ENCODE data around the gene CDH20. TPM values are rescaled to one million over a fixed set of nuclear protein-coding genes. Genes with fewer than 3 reads are reported as not detected.

Gene CDH20
- total RNA-seq, 6 experiments from 2014 or later: not detected

DNA sequence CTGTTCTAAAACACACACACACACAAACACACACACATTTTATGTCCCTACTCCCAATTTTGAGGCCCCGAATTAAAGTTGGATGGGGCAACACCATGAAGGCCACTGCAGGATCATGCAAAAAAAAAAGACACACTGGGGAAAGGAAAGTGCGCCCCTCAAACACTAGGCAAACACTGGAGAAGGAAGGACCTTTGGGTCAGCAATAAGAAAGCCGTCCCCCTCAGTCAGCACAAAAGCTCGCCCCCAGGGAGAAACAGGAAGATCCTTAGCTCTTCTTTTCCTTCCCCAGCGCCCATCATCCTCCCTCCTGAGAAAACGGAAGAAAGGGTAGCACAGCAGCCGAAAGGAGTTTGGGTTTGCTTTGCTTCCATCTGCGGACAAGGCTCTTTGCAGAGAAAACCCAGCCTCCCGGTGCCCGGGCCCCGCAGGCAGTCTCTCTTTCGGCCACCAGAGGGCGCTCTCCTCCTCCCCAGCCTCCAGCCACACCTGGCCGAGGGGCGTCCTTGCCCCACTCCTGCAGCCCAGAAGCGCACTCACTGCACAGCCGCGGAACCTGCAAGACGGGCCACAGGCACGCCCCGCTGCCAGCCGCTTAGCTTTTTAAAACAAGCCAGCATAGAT is 248.5 kb downstream of the CDH20 start:
- WGBS (ENCODE audit: insufficient coverage, low coverage, low lambda C conversion rate, missing lambda C conversion rate): 4% methylated on average over 13 of the region's 22 CpGs
- ATAC-seq: peak; percentile 98 to 100 (median 99)
- H3K4me1 ChIP-seq: peaks cover 0 to 8% (median 2%) of the 10 kb centered on the region in 4 donors
- no peak for TF ChIP-seq POLR2A (IDR thresholded peaks at IDR 0.05)
- TF ChIP-seq, protein P1, sequence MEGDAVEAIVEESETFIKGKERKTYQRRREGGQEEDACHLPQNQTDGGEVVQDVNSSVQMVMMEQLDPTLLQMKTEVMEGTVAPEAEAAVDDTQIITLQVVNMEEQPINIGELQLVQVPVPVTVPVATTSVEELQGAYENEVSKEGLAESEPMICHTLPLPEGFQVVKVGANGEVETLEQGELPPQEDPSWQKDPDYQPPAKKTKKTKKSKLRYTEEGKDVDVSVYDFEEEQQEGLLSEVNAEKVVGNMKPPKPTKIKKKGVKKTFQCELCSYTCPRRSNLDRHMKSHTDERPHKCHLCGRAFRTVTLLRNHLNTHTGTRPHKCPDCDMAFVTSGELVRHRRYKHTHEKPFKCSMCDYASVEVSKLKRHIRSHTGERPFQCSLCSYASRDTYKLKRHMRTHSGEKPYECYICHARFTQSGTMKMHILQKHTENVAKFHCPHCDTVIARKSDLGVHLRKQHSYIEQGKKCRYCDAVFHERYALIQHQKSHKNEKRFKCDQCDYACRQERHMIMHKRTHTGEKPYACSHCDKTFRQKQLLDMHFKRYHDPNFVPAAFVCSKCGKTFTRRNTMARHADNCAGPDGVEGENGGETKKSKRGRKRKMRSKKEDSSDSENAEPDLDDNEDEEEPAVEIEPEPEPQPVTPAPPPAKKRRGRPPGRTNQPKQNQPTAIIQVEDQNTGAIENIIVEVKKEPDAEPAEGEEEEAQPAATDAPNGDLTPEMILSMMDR (IDR thresholded peaks at IDR 0.05): peak; percentile 92 to 100 (median 98)
- H3K4me3 ChIP-seq: peak overlapping the region; percentile 18 to 44 (median 39)
- no peak overlapping the region for H3K27ac ChIP-seq
- no peaks in the 10 kb centered on the region for H3K27me3 ChIP-seq
- no peaks in the 10 kb centered on the region for H3K9me3 ChIP-seq
- H3K36me3 ChIP-seq: no peaks in the 10 kb centered on the region
- DNase-seq: peak; percentile 71 to 81 (median 80)
- intact Hi-C loops (cut with DNase I): no loop called here

DNA sequence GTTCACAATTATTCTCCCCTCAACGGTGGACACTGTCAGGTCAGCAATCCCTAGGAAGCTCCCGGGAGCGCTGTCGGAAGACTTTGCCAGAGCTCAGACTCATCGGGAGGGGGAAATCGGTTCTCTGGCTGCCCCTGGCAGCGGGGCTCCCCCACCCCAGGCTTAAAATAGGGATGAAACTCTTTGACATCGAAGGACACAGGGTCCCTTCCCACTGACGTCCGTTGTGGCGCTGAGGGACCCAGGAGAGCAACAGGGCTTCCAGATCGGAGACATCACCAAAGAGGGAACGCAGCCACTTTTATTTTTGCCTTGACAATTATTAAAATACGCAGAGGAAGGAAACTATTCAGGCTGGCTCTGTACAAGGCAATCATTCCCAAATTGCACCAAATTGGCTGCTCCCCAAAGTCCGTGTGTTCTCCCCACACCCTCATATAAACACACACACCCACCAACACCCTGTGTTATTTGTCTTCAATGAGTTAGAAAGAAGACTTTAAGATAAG is 249.0 kb downstream of the CDH20 start:
- Histone ChIP-seq H3K27ac (no peak overlapping the region), H3K4me3 (peak overlapping the region; percentile 18 to 44 (median 39)), H3K27me3 (no peaks in the 10 kb centered on the region), H3K9me3 (no peaks in the 10 kb centered on the region), H3K36me3 (no peaks in the 10 kb centered on the region), H3K4me1 (peaks cover 0 to 8% (median 2%) of the 10 kb centered on the region in 4 donors)
- ATAC-seq (peak; percentile 74 to 80 (median 77)), DNase-seq (peak in 1 of 3 donors; percentile 51)
- intact Hi-C loops (cut with DNase I): no loop called here
- 3% methylated on average over 8 of the region's 15 CpGs for WGBS (ENCODE audit: insufficient coverage, low coverage, low lambda C conversion rate, missing lambda C conversion rate)
- TF ChIP-seq POLR2A (IDR thresholded peaks at IDR 0.05): no peak
- TF ChIP-seq, protein P1 (IDR thresholded peaks at IDR 0.05): no peak

DNA sequence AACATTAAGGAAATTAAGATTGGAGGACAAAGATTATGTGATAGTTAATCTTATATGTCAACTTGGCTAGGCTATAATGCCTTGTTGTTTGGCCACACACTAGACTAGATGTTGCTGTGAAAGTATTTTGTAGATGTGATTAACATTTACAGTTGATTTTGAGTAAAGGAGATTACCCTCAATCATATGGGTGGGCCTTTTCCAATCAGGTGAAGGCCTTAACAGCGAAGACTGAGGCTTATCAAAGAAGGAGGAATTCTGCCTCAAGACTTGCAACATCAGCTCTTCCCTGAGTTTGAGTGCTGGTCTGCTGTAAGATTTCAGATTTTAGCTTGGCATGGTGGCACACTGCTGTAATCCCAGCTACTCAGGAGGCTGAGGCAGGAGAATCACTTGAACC is 250.3 kb downstream of the CDH20 start:
- no peaks in the 10 kb centered on the region for H3K36me3 ChIP-seq
- ATAC-seq: no peak
- H3K27me3 ChIP-seq: no peaks in the 10 kb centered on the region
- WGBS (ENCODE audit: insufficient coverage, low coverage, low lambda C conversion rate, missing lambda C conversion rate): 100% methylated on average over 1 of the region's 1 CpG
- H3K4me1 ChIP-seq: peaks cover 0 to 13% (median 4%) of the 10 kb centered on the region in 4 donors
- TF ChIP-seq, protein P1 (IDR thresholded peaks at IDR 0.05): no peak
- no peak for TF ChIP-seq POLR2A (IDR thresholded peaks at IDR 0.05)
- no peak for DNase-seq
- no peaks in the 10 kb centered on the region for H3K9me3 ChIP-seq
- H3K4me3 ChIP-seq: no peak overlapping the region
- intact Hi-C loops (cut with DNase I): no loop called here
- H3K27ac ChIP-seq: no peak overlapping the region

DNA sequence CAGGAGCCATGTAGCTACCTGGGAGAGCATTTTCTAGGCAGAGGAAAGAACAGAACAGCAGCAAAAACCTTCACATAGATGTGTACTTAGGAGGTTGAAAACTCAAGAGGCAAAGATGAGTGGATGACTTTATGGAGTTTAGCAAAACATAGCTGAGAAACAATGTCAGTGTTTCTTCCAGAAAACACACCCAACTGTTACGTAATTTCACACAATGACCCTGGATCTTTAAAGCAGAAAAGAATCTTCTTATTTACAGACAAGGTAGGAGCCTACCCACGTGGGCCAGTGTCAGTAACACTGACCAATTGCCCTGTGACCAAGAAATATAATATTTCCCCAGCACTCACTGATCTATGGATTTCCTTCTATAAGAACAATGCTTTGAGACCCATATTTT is 254.6 kb downstream of the CDH20 start:
- TF ChIP-seq POLR2A (IDR thresholded peaks at IDR 0.05): no peak
- TF ChIP-seq, protein P1 (IDR thresholded peaks at IDR 0.05): no peak
- 59% methylated on average over 2 of the region's 2 CpGs for WGBS (ENCODE audit: insufficient coverage, low coverage, low lambda C conversion rate, missing lambda C conversion rate)
- ATAC-seq (peak in 1 of 4 donors; percentile 11), DNase-seq (no peak)
- Histone ChIP-seq H3K27ac (no peak overlapping the region), H3K4me1 (peaks cover 0 to 9% (median 0%) of the 10 kb centered on the region in 4 donors), H3K27me3 (no peaks in the 10 kb centered on the region), H3K4me3 (no peak overlapping the region), H3K36me3 (no peaks in the 10 kb centered on the region), H3K9me3 (no peaks in the 10 kb centered on the region)
- intact Hi-C loops (cut with DNase I): no loop called here
